HG03159 (cell line): ENCODE measurements around the gene RNF150.
"Not testable (repeated sequence)": the region's sequence is repeated elsewhere in the genome, so short reads cannot be mapped to it uniquely, and the experiment has no call there.

Experiments used
- ATAC-seq: cut with Tn5 transposase; IDR thresholded peaks from one replicate; pipeline ENCODE4 v1.9.1; 2021; ENCODE audit warnings: mild to moderate bottlenecking, moderate library complexity; ENCODE audit not compliant: unreplicated experiment

Gene RNF150

GRCh38 chr4:141078871-141079270 is 54.4 kb downstream of the RNF150 start:
- ATAC-seq, result no peak

- ATAC-seq, result no peak
These were observed 55.6 kb downstream of the RNF150 start for GRCh38 chr4:141077611-141078225.

GRCh38 chr4:141075553-141075952 is 57.7 kb downstream of the RNF150 start:
- ATAC-seq, result no peak

- ATAC-seq, result no peak
These were observed 59.0 kb downstream of the RNF150 start for GRCh38 chr4:141074098-141074878.

- ATAC-seq, result no peak
These were observed 66.6 kb downstream of the RNF150 start for GRCh38 chr4:141066690-141067089.

GRCh38 chr4:141065872-141066271 is 67.4 kb downstream of the RNF150 start:
- no peak for ATAC-seq

GRCh38 chr4:141062651-141063050 is 70.6 kb downstream of the RNF150 start:
- no peak for ATAC-seq

- no peak for ATAC-seq
These were observed 74.4 kb downstream of the RNF150 start for GRCh38 chr4:141058591-141059512.

- no peak for ATAC-seq
These were observed 75.7 kb downstream of the RNF150 start for GRCh38 chr4:141057582-141057981.

- ATAC-seq, result no peak
These were observed 76.8 kb downstream of the RNF150 start for GRCh38 chr4:141056473-141056872.

DNA sequence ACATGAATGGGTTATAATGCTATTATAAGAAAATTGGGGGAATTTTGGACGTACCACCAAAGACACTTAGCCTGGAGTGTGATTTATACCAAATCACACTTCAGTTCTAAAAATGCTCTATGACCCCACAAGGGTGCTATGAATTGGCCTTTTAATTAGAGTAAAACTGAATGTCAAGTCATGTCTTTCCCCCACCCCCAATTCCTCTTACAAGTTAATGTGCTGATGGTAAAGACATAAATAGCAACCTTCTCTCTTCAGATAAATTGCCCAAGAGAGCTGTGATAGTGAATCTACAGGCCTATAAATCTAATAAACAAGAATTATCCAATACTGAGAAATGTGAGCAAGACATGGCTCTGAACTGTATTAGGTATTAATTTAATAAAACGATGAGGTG is 78.8 kb downstream of the RNF150 start:
- ATAC-seq, result no peak

DNA sequence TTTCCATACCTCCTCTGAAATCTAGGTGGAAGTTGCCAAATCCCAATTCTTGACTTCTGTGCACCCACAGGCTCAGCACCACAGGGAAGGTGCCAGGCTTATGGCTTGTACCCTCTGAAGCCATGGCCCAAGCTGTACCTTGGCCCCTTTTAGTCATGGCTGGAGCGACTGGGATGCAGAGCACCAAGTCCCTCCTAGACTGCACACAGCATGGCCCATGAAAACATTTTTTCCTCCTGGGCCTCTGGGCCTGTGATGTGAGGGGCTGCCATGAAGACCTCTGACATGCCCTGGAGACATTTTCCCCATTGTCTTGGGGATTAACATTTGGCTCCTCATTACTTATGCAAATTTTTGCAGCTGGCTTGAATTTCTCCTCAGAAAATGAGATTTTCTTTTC is 82.3 kb downstream of the RNF150 start:
- ATAC-seq, result not testable (repeated sequence)

DNA sequence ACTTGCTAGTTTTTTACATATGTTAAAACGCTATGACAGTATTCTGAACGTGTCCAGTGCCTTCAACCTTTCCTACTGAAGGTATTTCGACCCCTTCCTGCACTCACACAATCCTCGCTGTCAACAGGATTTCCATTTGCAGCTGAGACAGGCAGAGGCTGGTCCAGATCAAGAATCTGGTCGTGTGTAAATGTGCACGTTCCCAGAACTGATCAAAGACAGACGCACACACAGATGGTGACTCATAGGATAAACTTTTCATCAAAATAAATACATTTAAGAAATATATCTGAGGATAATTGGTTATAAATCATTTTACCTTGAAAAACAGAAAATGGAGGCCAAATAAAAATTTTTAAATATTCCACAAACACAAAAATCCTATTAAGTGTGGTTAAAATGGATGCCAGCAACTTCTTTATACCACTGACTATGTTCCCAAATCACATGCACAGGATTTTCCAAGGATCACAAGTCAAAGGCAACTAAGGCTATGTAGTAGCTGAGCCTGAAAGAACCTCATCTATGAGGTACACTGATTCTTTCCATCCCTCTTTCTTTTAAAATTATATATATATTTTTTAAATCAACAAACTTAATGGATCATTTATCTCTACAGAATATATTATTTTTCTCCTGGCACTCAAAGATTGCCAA is 85.9 kb downstream of the RNF150 start:
- ATAC-seq, result no peak

DNA sequence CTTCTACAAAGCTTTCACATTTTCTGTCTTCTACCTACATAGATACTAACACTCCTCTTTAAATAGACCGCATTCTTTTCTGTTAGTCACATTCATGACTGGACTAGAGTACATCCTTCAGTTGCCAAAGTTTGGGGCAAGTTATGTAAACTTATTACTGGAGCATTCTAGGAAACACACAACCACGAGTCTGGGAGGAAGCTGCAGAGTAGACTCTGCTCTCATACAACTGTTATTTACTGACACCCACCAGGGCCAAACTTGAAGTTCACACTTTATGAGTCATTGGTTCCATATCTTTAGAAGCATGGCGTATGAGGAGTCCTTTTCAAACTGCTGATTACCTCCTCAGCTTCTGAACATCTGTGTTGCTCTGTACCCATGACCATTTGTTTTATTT is 87.0 kb downstream of the RNF150 start:
- ATAC-seq, result no peak

DNA sequence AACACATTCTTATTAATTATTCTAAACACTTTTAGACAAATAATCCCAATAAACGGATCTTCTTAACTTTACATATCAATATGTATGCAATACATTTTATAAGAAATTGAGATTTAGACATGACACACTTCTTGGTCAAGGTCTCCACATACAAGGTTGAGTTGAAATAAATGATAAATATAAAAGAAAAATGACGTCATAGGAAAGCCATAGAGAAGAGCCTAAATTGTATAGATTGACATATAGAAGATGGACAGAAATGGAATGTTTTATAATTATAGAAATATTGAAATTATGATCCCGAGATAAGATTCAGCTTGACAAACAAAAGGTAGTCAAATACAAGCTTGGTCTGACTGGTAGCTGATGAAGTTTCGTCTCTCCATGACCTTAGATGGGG is 87.4 kb downstream of the RNF150 start:
- no peak for ATAC-seq

DNA sequence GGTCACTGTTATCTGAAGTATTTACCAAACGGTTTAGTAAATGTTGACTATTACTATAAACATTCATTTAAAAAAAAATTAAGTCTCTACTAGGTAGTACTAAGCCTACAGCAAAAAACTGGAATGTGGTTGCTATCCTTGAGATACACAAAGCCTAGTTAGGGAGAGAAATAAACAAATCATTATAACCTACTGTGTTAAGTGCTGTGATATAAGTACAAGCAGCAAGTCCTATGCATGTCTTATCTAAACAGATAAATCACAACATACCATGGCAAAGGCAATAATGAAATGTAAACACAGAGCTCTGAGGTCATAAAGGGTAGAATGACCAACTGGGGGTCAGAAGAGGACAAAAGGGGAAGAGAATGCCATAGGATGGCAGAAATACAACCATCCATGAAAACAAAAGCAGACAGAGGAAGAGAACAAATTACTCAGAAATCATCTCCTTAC is 92.2 kb downstream of the RNF150 start:
- ATAC-seq, result no peak

DNA sequence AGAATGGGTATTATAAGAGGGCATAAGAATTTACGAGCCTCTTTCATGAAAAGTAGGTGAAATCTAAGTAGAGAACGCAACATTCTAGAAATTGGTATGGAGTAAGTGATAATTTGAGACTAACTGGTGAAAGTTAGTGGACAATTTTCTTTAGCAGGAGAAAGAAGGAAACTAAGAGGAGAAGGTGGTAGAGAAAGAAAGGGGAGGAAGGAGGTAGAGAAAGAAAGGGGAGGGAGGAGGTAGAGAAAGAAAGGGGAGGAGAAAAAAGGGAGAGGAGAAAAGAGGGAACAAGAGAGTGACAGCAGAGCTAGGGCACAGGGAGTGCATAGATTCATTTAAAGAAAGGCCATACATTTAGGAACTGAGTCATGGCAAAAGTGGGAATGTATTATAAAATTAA is 94.1 kb downstream of the RNF150 start:
- no peak for ATAC-seq

GRCh38 chr4:141038428-141038827 is 94.8 kb downstream of the RNF150 start:
- no peak for ATAC-seq

- ATAC-seq, result no peak
These were observed 95.8 kb downstream of the RNF150 start for GRCh38 chr4:141037446-141037845.

- ATAC-seq, result no peak
These were observed 96.5 kb downstream of the RNF150 start for GRCh38 chr4:141036786-141037185.

DNA sequence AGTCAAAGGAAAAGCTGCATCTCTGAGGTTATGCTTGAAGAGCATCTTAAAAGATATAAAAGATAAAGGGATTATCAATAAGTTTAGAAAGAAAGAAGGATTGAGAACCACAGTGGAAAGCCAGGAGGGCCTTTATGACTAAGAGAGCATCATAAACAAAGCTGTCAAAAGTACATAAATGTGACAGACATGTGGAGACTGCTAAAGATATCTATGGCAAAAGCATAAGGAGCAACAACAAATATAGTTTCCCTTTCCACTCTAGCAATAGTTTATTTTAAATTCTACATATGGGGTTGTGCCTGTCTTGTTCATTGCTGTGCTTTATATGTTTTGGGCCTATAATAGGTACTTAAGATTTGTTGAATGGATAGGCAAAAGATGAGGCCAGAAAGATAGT is 97.3 kb downstream of the RNF150 start:
- ATAC-seq, result no peak
